Endothelial cell of umbilical vein (primary cell): Measurements from ENCODE around the gene STX11. TPM values are rescaled to one million over a fixed set of nuclear protein-coding genes. Genes with fewer than 3 reads are reported as not detected.

ENCODE experiments used
- BruUV-seq: library from RNA; stranded (reverse); fragments of 400-500 nt; replicated peaks from 2 replicates; lab custom pipeline; 2021; lab: Mats Ljungman, UMichigan
- CTCF ChIA-PET: fragments of 300-600, 350-600 bp; sonication (Branson Sonifier 250); formaldehyde crosslinking; loops from one replicate; lab custom pipeline; 2021; ENCODE audit warnings: antibody characterized with exemption, inconsistent platforms; lab: Charles Lee
- POLR2A ChIA-PET: fragments of 300-600, 350-600 bp; sonication (Branson Sonifier 250); formaldehyde crosslinking; loops from one replicate; lab custom pipeline; 2021; ENCODE audit warnings: antibody characterized with exemption, inconsistent platforms; lab: Charles Lee
- DNase-seq: peaks from one replicate; pipeline ENCODE4 v3.0.0-alpha.2; 2011; ENCODE audit warnings: low read depth, low spot score
- FAIRE-seq: peaks from 2 replicates; lab custom pipeline; 2011; peaks lifted over from hg19 to GRCh38; lab: Jason Lieb, UNC
- H2AFZ ChIP-seq: 2 replicates; pipeline ENCODE4 v1.6.0; 2012; ENCODE audit warnings: low read depth, low read length, control low read depth, inconsistent platforms
- H3K27ac ChIP-seq: 2 replicates; pipeline ENCODE4 v1.5.1; 2011; ENCODE audit warnings: low read depth, mild to moderate bottlenecking, control low read depth, low read length, moderate library complexity; ENCODE audit not compliant: insufficient read depth
- H3K27me3 ChIP-seq, 2 experiments: 2 replicates each; pipeline versions ENCODE4 v1.6.0 to v1.6.1; 2011; ENCODE audit warnings: low read length in 2 of 2, mixed read lengths in 1 of 2; ENCODE audit not compliant: control insufficient read depth in 2 of 2, insufficient read depth in 2 of 2
- H3K36me3 ChIP-seq, 2 experiments: 2 replicates in 1 of 2; 3 replicates in 1 of 2; pipeline ENCODE4 v1.5.1; 2011; ENCODE audit warnings: low read length in 2 of 2, mild to moderate bottlenecking in 1 of 2, moderate library complexity in 1 of 2; ENCODE audit not compliant: control insufficient read depth in 2 of 2, insufficient read depth in 2 of 2; ENCODE audit errors: extremely low read depth in 1 of 2
- H3K4me1 ChIP-seq: 3 replicates; pipeline ENCODE4 v1.5.1; 2011; ENCODE audit warnings: mild to moderate bottlenecking, low read length; ENCODE audit not compliant: control insufficient read depth, insufficient read depth; ENCODE audit errors: extremely low read depth
- H3K4me2 ChIP-seq: 2 replicates; pipeline ENCODE4 v1.6.1; 2011; ENCODE audit warnings: low read length, control low read depth, mixed read lengths; ENCODE audit not compliant: insufficient read depth
- H3K4me3 ChIP-seq, 3 experiments: fragments of 200-600 bp in 1 of 3; sonication (generic), shearing (Covaris generic) in 1 of 3; replicated peaks in 1 of 3; 2 replicates each; pipeline ENCODE4 v1.5.1; 2011 to 2016; ENCODE audit warnings: control low read depth in 3 of 3, low read length in 3 of 3, mild to moderate bottlenecking in 2 of 3, inconsistent platforms in 1 of 3, low read depth in 1 of 3, moderate library complexity in 1 of 3; ENCODE audit not compliant: insufficient read depth in 1 of 3
- H3K79me2 ChIP-seq: 2 replicates; pipeline ENCODE4 v1.6.0; 2012; ENCODE audit warnings: low read length, inconsistent platforms; ENCODE audit not compliant: control insufficient read depth, insufficient read depth
- H3K9ac ChIP-seq: replicated peaks from 2 replicates; pipeline ENCODE3; 2011; ENCODE audit warnings: low read length, control low read depth; ENCODE audit not compliant: insufficient read depth; ENCODE audit errors: extremely low read depth
- H3K9me1 ChIP-seq: replicated peaks from 3 replicates; pipeline ENCODE4 v1.6.0; 2011; ENCODE audit warnings: mild to moderate bottlenecking, low read length; ENCODE audit not compliant: control insufficient read depth, insufficient read depth; ENCODE audit errors: extremely low read depth
- H3K9me3 ChIP-seq: replicated peaks from 2 replicates; pipeline ENCODE4 v1.5.1; 2012; ENCODE audit warnings: low read length, inconsistent platforms; ENCODE audit not compliant: control insufficient read depth, insufficient read depth
- H4K20me1 ChIP-seq: replicated peaks from 2 replicates; pipeline ENCODE3; 2011; ENCODE audit warnings: mild to moderate bottlenecking, low read length; ENCODE audit not compliant: control insufficient read depth, insufficient read depth; ENCODE audit errors: extremely low read depth
- CTCF ChIP-seq, 2 donors: IDR thresholded peaks; 1 replicate in 1 of 2; 2 replicates in 1 of 2; pipeline ENCODE4 v1.5.1; 2011; ENCODE audit warnings: low read length in 2 of 2, mild to moderate bottlenecking in 2 of 2, moderate library complexity in 2 of 2, control low read depth in 1 of 2, inconsistent platforms in 1 of 2, low read depth in 1 of 2; ENCODE audit not compliant: insufficient read depth in 1 of 2; ENCODE audit errors: extremely low read depth in 1 of 2
- EZH2 ChIP-seq: IDR thresholded peaks from 2 replicates; pipeline ENCODE4 v1.6.1; 2012; ENCODE audit warnings: borderline replicate concordance, low read depth, mild to moderate bottlenecking, moderate library complexity, low read length, inconsistent platforms; ENCODE audit not compliant: severe bottlenecking
- FOS ChIP-seq: IDR thresholded peaks from 2 replicates; pipeline ENCODE4 v1.6.1; 2011; ENCODE audit warnings: mild to moderate bottlenecking, low read length, moderate library complexity, borderline replicate concordance; ENCODE audit not compliant: insufficient read depth
- GATA2 ChIP-seq: IDR thresholded peaks from 2 replicates; pipeline ENCODE4 v1.7.0; 2011; ENCODE audit warnings: low read depth, mild to moderate bottlenecking, moderate library complexity, mixed read lengths, low read length; ENCODE audit not compliant: insufficient read length, insufficient read depth
- JUN ChIP-seq: IDR thresholded peaks from 2 replicates; pipeline ENCODE4 v1.6.1; 2011; ENCODE audit warnings: borderline replicate concordance, low read depth; ENCODE audit not compliant: insufficient read length, insufficient read depth
- MYC ChIP-seq: IDR thresholded peaks from one replicate; pipeline ENCODE4 v1.6.1; 2011; ENCODE audit warnings: mild to moderate bottlenecking, low read depth, low read length
- POLR2A ChIP-seq: IDR thresholded peaks from 2 replicates; pipeline ENCODE4 v1.6.1; 2012; ENCODE audit warnings: low read depth, mild to moderate bottlenecking, control low read depth, low read length
- POLR2AphosphoS5 ChIP-seq: IDR thresholded peaks from 2 replicates; pipeline ENCODE4 v1.6.1; 2012; ENCODE audit warnings: low read depth, mild to moderate bottlenecking, control low read depth, low read length, moderate library complexity; ENCODE audit not compliant: insufficient read depth
- dilution Hi-C: fragments of 300-500 bp; cut with MboI; formaldehyde crosslinking; loops from one replicate; pipeline ENCODE4 v1.15.0; 2019; ENCODE audit warnings: low sequenced_read_pairs; ENCODE audit not compliant: extremely low pct_ligation_motif_present
- intact Hi-C: fragments of 100-400 bp; cut with micrococcal nuclease; formaldehyde crosslinking; loops from one replicate; pipeline ENCODE4 v1.10.0; 2022
- polyA plus RNA-seq, 4 experiments: library from polyadenylated mRNA; depleted of rRNA in 3 of 4; stranded (reverse) in 3 of 4; unstranded in 1 of 4; fragments of >200 nt; gene quantifications; 2 replicates each; pipeline versions ENCODE4 v1.2.1 to v1.2.3, GENCODE V29; 2011 to 2012; ENCODE audit warnings: missing spikeins in 1 of 4
- total RNA-seq: library from RNA; stranded (reverse); gene quantifications from 2 replicates; pipeline ENCODE4 v1.2.3, GENCODE V29; 2021
- TF ChIP-seq, protein P1 (sequence below): IDR thresholded peaks from 2 replicates; pipeline ENCODE4 v1.6.1; 2011; ENCODE audit not compliant: insufficient read depth, insufficient read length

STX11 gene
- total and polyA plus RNA-seq, 2 donors (not counting 3 experiments of a cell fraction or from before 2014, with no cell fraction given), result 4.7 to 8.9 TPM

DNA sequence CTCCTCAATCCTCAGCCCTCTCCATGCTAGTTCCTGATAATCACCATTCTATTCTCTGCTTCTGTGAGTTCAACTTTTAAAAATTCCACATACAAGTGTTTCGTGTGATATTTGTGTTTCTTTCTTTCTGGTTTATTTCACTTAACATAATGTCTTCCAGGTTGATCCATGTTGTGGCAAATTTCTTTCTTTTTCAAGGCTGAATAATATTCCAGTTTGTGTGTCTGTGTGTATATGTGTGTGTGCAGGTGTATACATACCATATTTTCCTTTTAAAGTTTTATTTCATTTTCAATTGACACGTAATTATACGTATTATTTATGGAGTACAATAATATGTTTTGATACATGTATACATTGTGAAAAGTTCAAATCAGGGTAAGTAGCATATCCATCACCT is 35.1 kb upstream of the STX11 start:
- dilution Hi-C loops, result no loop called here
- H3K9me1 ChIP-seq, result no peaks in the 10 kb centered on the region
- H3K79me2 ChIP-seq, result no peaks in the 10 kb centered on the region
- no peaks in the 10 kb centered on the region for H3K27me3 ChIP-seq
- no peak overlapping the region for H3K4me3 ChIP-seq
- ChIA-PET POLR2A (no interaction called here), CTCF (interaction anchor here (0.6 to 2.1 kb wide), 3 partner anchors 10 to 44 kb away, joined by 3 to 8 read pairs (median 3); no protein-coding TSS in a partner anchor)
- no peak for DNase-seq
- no peak overlapping the region for H3K9ac ChIP-seq
- no peak overlapping the region for H3K27ac ChIP-seq
- BruUV-seq, result no TSS peak
- no peaks in the 10 kb centered on the region for H4K20me1 ChIP-seq
- no peak for TF ChIP-seq CTCF (IDR thresholded peaks at IDR 0.05; ENCODE audit: extremely low read depth in 1 of 2, insufficient read depth in 1 of 2, low read depth in 1 of 2, low read length in 2 of 2)
- TF ChIP-seq EZH2, result no peak
- TF ChIP-seq POLR2AphosphoS5, result no peak
- FAIRE-seq, result no peak
- no peak overlapping the region for H2AFZ ChIP-seq
- no peaks in the 10 kb centered on the region for H3K4me1 ChIP-seq
- H3K36me3 ChIP-seq, result no peaks in the 10 kb centered on the region
- intact Hi-C loops, result no loop called here
- no peaks in the 10 kb centered on the region for H3K9me3 ChIP-seq
- no peak overlapping the region for H3K4me2 ChIP-seq

GRCh38 chr6:144119376-144119775 is 30.9 kb upstream of the STX11 start:
- intact Hi-C loops, result no loop called here
- CTCF ChIA-PET, result no interaction called here

More at GRCh38 chr6:144119376-144119775, 30.9 kb upstream of the STX11 start:
- Histone ChIP-seq H2AFZ (no peak overlapping the region), H3K4me3 (no peak overlapping the region), H4K20me1 (no peaks in the 10 kb centered on the region), H3K4me1 (no peaks in the 10 kb centered on the region), H3K27ac (no peak overlapping the region), H3K9me1 (no peaks in the 10 kb centered on the region), H3K27me3 (no peaks in the 10 kb centered on the region), H3K9ac (no peak overlapping the region), H3K79me2 (no peaks in the 10 kb centered on the region), H3K36me3 (no peaks in the 10 kb centered on the region), H3K4me2 (no peak overlapping the region), H3K9me3 (no peaks in the 10 kb centered on the region)
- TF ChIP-seq FOS (no peak), POLR2A (no peak), CTCF (IDR thresholded peaks at IDR 0.05; ENCODE audit: extremely low read depth in 1 of 2, insufficient read depth in 1 of 2, low read depth in 1 of 2, low read length in 2 of 2) (no peak), EZH2 (no peak), JUN (no peak), GATA2 (no peak), MYC (no peak), POLR2AphosphoS5 (no peak)
- TF ChIP-seq, protein P1, sequence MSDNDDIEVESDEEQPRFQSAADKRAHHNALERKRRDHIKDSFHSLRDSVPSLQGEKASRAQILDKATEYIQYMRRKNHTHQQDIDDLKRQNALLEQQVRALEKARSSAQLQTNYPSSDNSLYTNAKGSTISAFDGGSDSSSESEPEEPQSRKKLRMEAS, result no peak
- BruUV-seq, result no TSS peak
- POLR2A ChIA-PET, result no interaction called here
- FAIRE-seq (no peak), DNase-seq (no peak)
- dilution Hi-C loops, result no loop called here
